ENCODE data around the gene UBE3C.

DNA sequence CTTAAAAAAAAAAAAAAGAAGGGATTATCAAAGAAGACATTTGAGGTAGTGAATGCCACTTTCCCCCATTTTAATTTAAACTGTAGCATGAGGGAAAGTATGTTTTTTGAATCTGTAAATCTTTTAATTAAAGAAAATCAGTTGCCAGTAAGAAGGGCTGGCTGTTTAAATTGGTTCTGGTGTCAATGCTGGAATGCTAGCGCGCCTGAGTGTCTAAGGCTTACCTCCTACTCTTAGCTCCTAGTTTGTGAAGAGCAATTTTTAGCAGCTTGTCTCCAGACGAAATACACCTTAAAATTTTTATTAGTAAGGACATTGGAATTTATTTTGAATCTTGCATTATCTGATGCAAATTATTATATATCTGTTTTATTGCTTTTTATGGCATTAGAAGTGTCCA, 54.1 kb downstream of the UBE3C start:
- TF ChIP-seq CTCF (IDR thresholded peaks at IDR 0.05): no peak
- no peak for TF ChIP-seq POLR2A (IDR thresholded peaks at IDR 0.05)
- TF ChIP-seq POLR2AphosphoS5 (IDR thresholded peaks at IDR 0.05): no peak
